CD4-positive, CD25-positive, alpha-beta regulatory T cell (primary cell): ENCODE results near the gene MALAT1. TPM values are rescaled to one million over a fixed set of nuclear protein-coding genes. Genes with fewer than 3 reads are reported as not detected.
A peak's percentile ranks its signal among the peaks of the same experiment; 100 is the strongest.

Experiments
- ATAC-seq, 2 donors: fragments of 150-1000 bp; cut with Tn5 transposase; one replicate each; pipeline ENCODE4 v1.10.0; 2021; ENCODE audit warnings: low read depth in 2 of 2, moderate number of reproducible peaks in 2 of 2, moderate library complexity in 1 of 2
- DNase-seq, 3 donors: peaks; one replicate each; pipeline versions ENCODE4 v3.0.0 to v3.0.0-alpha.2; 2012 to 2022; ENCODE audit warnings: mixed read lengths in 1 of 3
- H3K27ac ChIP-seq: one replicate; pipeline ENCODE4 v1.7.0; 2013; ENCODE audit warnings: mild to moderate bottlenecking, low read length; ENCODE audit not compliant: insufficient read depth, poor library complexity, severe bottlenecking
- H3K27me3 ChIP-seq: one replicate; pipeline ENCODE4 v1.7.0; 2013; ENCODE audit warnings: low read length; ENCODE audit not compliant: control insufficient read depth, insufficient read depth
- H3K36me3 ChIP-seq: one replicate; pipeline ENCODE4 v1.7.0; 2013; ENCODE audit warnings: mild to moderate bottlenecking, low read length, moderate library complexity; ENCODE audit not compliant: control insufficient read depth, insufficient read depth
- H3K4me1 ChIP-seq: 2 replicates; pipeline ENCODE4 v1.7.0; 2013; ENCODE audit warnings: mild to moderate bottlenecking, low read length; ENCODE audit not compliant: insufficient read depth, control insufficient read depth, poor library complexity, severe bottlenecking
- H3K4me3 ChIP-seq: one replicate; pipeline ENCODE4 v1.7.0; 2013; ENCODE audit warnings: low read depth, mild to moderate bottlenecking, low read length, moderate library complexity
- H3K9me3 ChIP-seq, 2 experiments: 1 replicate in 1 of 2; 2 replicates in 1 of 2; pipeline ENCODE4 v1.7.0; 2013; ENCODE audit warnings: low read length in 2 of 2, mild to moderate bottlenecking in 1 of 2, moderate library complexity in 1 of 2; ENCODE audit not compliant: control insufficient read depth in 2 of 2
- H3K27ac Mint-ChIP-seq, 3 donors: one replicate each; pipeline ENCODE4 v1.8.0; 2020 to 2022; ENCODE audit warnings: mild to moderate bottlenecking in 3 of 3, mixed read lengths in 3 of 3, moderate library complexity in 2 of 3
- H3K27me3 Mint-ChIP-seq: one replicate; pipeline ENCODE4 v1.8.0; 2022; ENCODE audit warnings: mild to moderate bottlenecking, mixed read lengths
- H3K36me3 Mint-ChIP-seq: one replicate; pipeline ENCODE4 v1.8.0; 2020; ENCODE audit warnings: mixed read lengths
- H3K4me1 Mint-ChIP-seq, 4 donors: one replicate each; pipeline ENCODE4 v1.8.0; 2020 to 2022; ENCODE audit warnings: mixed read lengths in 4 of 4, mild to moderate bottlenecking in 1 of 4
- H3K4me3 Mint-ChIP-seq, 4 donors: one replicate each; pipeline ENCODE4 v1.8.0; 2020 to 2022; ENCODE audit warnings: mild to moderate bottlenecking in 4 of 4, mixed read lengths in 4 of 4, moderate library complexity in 3 of 4
- H3K9me3 Mint-ChIP-seq, 7 donors: one replicate each; pipeline ENCODE4 v1.8.0; 2020 to 2022; ENCODE audit warnings: mixed read lengths in 7 of 7, mild to moderate bottlenecking in 3 of 7, moderate library complexity in 2 of 7
- polyA plus RNA-seq, 4 donors: library from polyadenylated mRNA; unstranded; fragments of 300-500 nt; fragmentation: Illumina TruSeq; gene quantifications; one replicate each; pipeline ENCODE4 v1.2.3, GENCODE V29; 2021
- total RNA-seq: library from RNA; stranded (reverse); gene quantifications from one replicate; pipeline ENCODE4 v1.2.3, GENCODE V29; 2022

MALAT1 gene
- total and polyA plus RNA-seq, 5 donors from 2014 or later = 2,329 to 36,047 (median 3,054) TPM

- H3K9me3 ChIP-seq = no peaks in the 10 kb centered on the region
- ATAC-seq (no peak), DNase-seq (no peak)
- H3K27ac ChIP-seq = no peak overlapping the region
- H3K4me1 Mint-ChIP-seq = peaks cover 0 to 38% (median 13%) of the 10 kb centered on the region in 4 donors
- H3K27me3 Mint-ChIP-seq = peaks cover 9% of the 10 kb centered on the region
- H3K4me1 ChIP-seq = no peaks in the 10 kb centered on the region
- H3K4me3 Mint-ChIP-seq = no peak overlapping the region
- no peaks in the 10 kb centered on the region for H3K36me3 ChIP-seq
- H3K4me3 ChIP-seq = no peak overlapping the region
- peak overlapping the region in 1 of 3 donors; percentile 41 for H3K27ac Mint-ChIP-seq
- H3K36me3 Mint-ChIP-seq = no peaks in the 10 kb centered on the region
- H3K27me3 ChIP-seq = no peaks in the 10 kb centered on the region
- no peaks in the 10 kb centered on the region for H3K9me3 Mint-ChIP-seq
Measured at GRCh38 chr11:65489706-65490320, 9.0 kb upstream of the MALAT1 start.

DNA sequence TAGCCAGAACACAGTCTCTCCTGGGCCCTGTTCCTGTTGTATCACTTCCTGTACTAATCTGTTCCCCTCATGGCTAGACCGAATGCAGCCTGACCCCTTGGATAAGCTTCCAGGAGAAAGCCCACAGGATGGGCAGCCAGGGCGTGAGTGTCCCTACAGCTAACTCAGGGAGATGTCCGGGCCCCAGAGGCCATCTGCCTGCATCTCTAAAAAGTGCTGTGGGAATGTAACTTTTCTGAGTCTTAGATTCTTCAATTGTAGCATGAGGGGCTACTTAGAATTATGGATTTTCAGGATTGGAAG is 7.7 kb upstream of the MALAT1 start:
- no peaks in the 10 kb centered on the region for H3K27me3 ChIP-seq
- Mint-ChIP-seq H3K4me1 (peaks cover 0 to 43% (median 13%) of the 10 kb centered on the region in 4 donors), H3K27me3 (peaks cover 4% of the 10 kb centered on the region), H3K4me3 (peak overlapping the region in 1 of 4 donors; percentile 31), H3K27ac (no peak overlapping the region), H3K36me3 (no peaks in the 10 kb centered on the region), H3K9me3 (no peaks in the 10 kb centered on the region)
- H3K4me3 ChIP-seq = no peak overlapping the region
- H3K4me1 ChIP-seq = peaks cover 5% of the 10 kb centered on the region
- H3K9me3 ChIP-seq = no peaks in the 10 kb centered on the region
- no peak overlapping the region for H3K27ac ChIP-seq
- H3K36me3 ChIP-seq = no peaks in the 10 kb centered on the region
- DNase-seq (no peak), ATAC-seq (no peak)

- ATAC-seq = no peak
- no peaks in the 10 kb centered on the region for H3K9me3 ChIP-seq
- no peak overlapping the region for H3K27ac ChIP-seq
- Mint-ChIP-seq H3K4me3 (peak overlapping the region in 2 of 4 donors; percentile 3 to 31), H3K36me3 (no peaks in the 10 kb centered on the region), H3K27me3 (peaks cover 4% of the 10 kb centered on the region), H3K4me1 (peaks cover under 1 to 50% (median 16%) of the 10 kb centered on the region in 4 donors), H3K27ac (peak overlapping the region in 1 of 3 donors; percentile 38), H3K9me3 (no peaks in the 10 kb centered on the region)
- H3K4me1 ChIP-seq = peaks cover 12% of the 10 kb centered on the region
- DNase-seq = no peak
- H3K4me3 ChIP-seq = no peak overlapping the region
- no peaks in the 10 kb centered on the region for H3K27me3 ChIP-seq
- H3K36me3 ChIP-seq = no peaks in the 10 kb centered on the region
Measured at GRCh38 chr11:65491614-65492386, 7.0 kb upstream of the MALAT1 start.

GRCh38 chr11:65492387-65492636 is 6.5 kb upstream of the MALAT1 start:
- no peaks in the 10 kb centered on the region for H3K9me3 Mint-ChIP-seq
- peaks cover 4% of the 10 kb centered on the region for H3K27me3 Mint-ChIP-seq
- Histone ChIP-seq H3K27ac (no peak overlapping the region), H3K9me3 (no peaks in the 10 kb centered on the region), H3K27me3 (no peaks in the 10 kb centered on the region), H3K4me3 (no peak overlapping the region), H3K36me3 (no peaks in the 10 kb centered on the region), H3K4me1 (peaks cover 15% of the 10 kb centered on the region)
- no peaks in the 10 kb centered on the region for H3K36me3 Mint-ChIP-seq
- H3K27ac Mint-ChIP-seq = peak overlapping the region in 1 of 3 donors; percentile 31
- DNase-seq (no peak), ATAC-seq (no peak)
- H3K4me1 Mint-ChIP-seq = peaks cover 6 to 55% (median 21%) of the 10 kb centered on the region in 4 donors
- H3K4me3 Mint-ChIP-seq = no peak overlapping the region

DNA sequence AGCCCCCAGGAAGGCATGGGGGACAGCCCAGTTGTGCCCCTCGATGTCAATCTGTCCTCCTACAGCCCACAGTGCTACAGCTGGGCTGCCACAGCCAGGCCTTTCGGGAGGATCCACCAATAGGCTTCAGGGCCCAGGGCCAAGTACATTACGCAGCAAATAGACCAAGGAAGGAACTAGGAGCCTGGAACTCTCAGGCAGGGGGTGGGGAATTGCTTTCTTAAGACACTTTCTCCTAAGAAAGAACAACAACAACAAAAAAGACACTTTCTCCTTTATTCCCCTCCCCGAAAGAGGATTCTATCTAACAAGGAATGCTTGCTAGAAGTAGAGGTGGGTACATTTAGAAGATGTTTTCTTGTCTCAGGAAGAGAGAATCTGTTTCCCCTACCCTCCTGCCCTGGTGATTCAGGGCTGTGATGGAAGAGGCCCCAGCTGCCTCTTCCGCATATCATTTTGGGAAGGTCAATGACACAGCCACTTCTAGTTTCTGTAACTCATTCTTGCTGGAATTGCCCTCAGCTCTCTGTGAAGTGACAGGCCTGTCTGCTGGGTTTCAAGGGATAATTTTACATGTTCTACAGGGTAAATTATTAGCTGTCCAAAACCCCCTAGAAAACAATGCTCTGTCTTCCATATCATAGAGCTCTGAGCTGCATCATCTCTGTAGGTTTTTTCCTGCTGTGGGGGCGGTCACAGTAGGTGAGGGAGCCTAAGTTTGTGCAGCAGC is 6.0 kb upstream of the MALAT1 start:
- Histone ChIP-seq H3K36me3 (no peaks in the 10 kb centered on the region), H3K27ac (peak overlapping the region; percentile 10), H3K27me3 (no peaks in the 10 kb centered on the region), H3K4me1 (peaks cover 16% of the 10 kb centered on the region), H3K9me3 (no peaks in the 10 kb centered on the region), H3K4me3 (no peak overlapping the region)
- peaks cover 6 to 52% (median 22%) of the 10 kb centered on the region in 4 donors for H3K4me1 Mint-ChIP-seq
- H3K27ac Mint-ChIP-seq = peak overlapping the region in 2 of 3 donors; percentile 19 to 60
- peak overlapping the region in 2 of 4 donors; percentile 26 to 50 for H3K4me3 Mint-ChIP-seq
- no peak for DNase-seq
- H3K36me3 Mint-ChIP-seq = no peaks in the 10 kb centered on the region
- H3K9me3 Mint-ChIP-seq = no peaks in the 10 kb centered on the region
- H3K27me3 Mint-ChIP-seq = peaks cover 9% of the 10 kb centered on the region
- ATAC-seq = no peak

DNA sequence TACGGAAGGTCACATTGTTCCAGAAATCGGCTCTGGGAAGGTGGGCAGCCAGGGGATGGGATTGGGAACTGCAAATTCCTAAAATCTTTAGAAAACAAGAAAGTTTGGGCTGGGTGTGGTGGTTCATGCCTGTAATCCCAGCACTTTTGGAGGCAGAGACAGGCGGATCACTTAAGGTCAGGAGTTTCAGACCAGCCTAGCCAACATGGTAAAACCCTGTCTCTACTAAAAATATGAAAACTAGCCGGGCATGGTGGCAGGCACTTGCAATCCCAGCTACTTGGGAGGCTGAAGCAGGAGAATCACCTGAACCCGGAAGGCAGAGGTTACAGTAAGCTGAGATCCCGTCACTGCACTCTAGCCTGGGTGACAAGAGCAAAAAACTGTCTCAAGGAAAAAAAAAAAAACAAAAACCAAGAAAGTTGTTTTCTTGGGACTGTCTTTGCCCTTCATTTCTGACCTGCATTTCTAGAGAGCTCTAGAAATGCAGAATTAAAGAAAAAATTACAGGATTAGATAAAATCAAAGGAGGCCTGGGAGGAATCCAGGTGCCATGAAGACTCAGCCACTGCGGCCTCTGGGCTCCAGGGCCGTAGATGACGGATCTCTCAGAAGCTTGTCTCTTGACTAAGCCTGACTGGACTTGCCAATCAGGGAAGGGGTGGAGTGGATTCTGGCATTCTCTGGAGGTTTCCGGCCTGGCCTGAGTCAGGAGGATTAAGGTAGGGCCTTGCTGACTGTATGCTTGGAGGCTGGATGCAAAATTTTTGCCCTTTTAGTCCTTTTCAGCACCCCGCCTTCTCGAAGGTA is 5.3 kb upstream of the MALAT1 start:
- Mint-ChIP-seq H3K27me3 (peaks cover 9% of the 10 kb centered on the region), H3K9me3 (no peaks in the 10 kb centered on the region), H3K36me3 (no peaks in the 10 kb centered on the region), H3K4me3 (peak overlapping the region in 2 of 4 donors; percentile 26 to 50), H3K4me1 (peaks cover 6 to 46% (median 21%) of the 10 kb centered on the region in 4 donors), H3K27ac (peak overlapping the region in 2 of 3 donors; percentile 19 to 60)
- Histone ChIP-seq H3K27me3 (no peaks in the 10 kb centered on the region), H3K27ac (no peak overlapping the region), H3K9me3 (no peaks in the 10 kb centered on the region), H3K4me1 (peaks cover 24% of the 10 kb centered on the region), H3K4me3 (no peak overlapping the region), H3K36me3 (no peaks in the 10 kb centered on the region)
- ATAC-seq (no peak), DNase-seq (no peak)

DNA sequence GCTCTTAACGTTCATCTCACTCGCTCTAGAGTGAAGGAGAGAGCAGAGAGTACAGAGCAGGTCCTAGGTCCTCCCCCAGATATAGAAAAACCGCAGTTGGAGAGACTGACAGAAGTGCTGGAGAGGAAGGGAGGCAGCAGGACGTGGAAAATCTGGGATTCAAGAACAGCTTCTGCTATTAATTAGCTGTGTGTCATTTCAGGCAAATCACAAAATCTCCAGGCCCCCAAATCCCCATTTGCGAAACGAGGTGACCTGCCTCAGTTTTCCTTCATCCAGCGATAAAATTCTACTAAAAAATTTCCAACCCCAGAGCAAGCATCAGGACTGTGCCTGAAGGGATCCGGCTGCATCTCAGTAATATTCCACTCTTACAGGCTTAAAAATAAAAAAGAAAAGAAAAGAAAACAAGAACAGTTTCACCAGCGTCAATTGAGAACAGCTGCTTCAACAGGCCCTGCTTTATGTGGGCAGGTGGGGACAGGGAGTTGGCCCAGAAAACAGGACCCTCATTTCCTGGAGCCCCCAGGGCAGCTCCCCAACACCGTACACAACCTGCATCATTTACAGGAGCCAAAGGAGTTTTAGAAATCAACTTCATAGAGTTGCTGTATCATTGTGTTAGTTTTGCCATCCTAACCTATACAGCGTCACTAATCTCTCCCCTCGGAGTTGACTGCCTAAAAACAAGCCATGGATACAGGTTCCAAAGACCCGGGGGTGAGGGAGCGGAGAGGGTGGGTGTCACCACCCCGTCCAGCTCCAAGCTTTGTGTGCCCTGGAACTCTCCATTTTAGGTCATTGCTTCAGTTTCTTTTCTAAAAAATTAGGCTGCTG is 2.3 kb upstream of the MALAT1 start:
- H3K9me3 Mint-ChIP-seq = peaks cover 0 to 5% (median 0%) of the 10 kb centered on the region in 7 donors
- Histone ChIP-seq H3K4me1 (peaks cover 26% of the 10 kb centered on the region), H3K4me3 (peak overlapping the region; percentile 72), H3K9me3 (no peaks in the 10 kb centered on the region), H3K27me3 (no peaks in the 10 kb centered on the region), H3K27ac (peak overlapping the region; percentile 98), H3K36me3 (peaks cover 15% of the 10 kb centered on the region)
- H3K27ac Mint-ChIP-seq = no peak overlapping the region
- no peak for DNase-seq
- ATAC-seq = no peak
- peaks cover 8% of the 10 kb centered on the region for H3K27me3 Mint-ChIP-seq
- H3K4me3 Mint-ChIP-seq = no peak overlapping the region
- peaks cover 6 to 29% (median 13%) of the 10 kb centered on the region in 4 donors for H3K4me1 Mint-ChIP-seq
- no peaks in the 10 kb centered on the region for H3K36me3 Mint-ChIP-seq
